HL-60 (cell line): ENCODE measurements around the gene ANKH.

Experiments used
- DNase-seq, 2 experiments: peaks; one replicate each; pipeline ENCODE4 v3.0.0-alpha.2; 2010 to 2020; ENCODE audit warnings: low read depth in 1 of 2, low spot score in 1 of 2
- H3K27ac ChIP-seq: fragments of 250-450 bp; sonication (Bioruptor Pico); replicated peaks from 2 replicates; pipeline ENCODE4 v1.5.1; 2020; ENCODE audit warnings: mild to moderate bottlenecking, moderate library complexity
- H3K27me3 ChIP-seq: fragments of 250-450 bp; sonication (Bioruptor Pico); 2 replicates; pipeline ENCODE4 v1.5.1; 2021; ENCODE audit warnings: mild to moderate bottlenecking, moderate library complexity; ENCODE audit not compliant: insufficient read depth, poor library complexity, severe bottlenecking
- H3K4me3 ChIP-seq: replicated peaks from 2 replicates; pipeline ENCODE4 v1.5.1; 2011; ENCODE audit warnings: mild to moderate bottlenecking, control low read depth, low read length; ENCODE audit not compliant: insufficient read depth
- GABPA ChIP-seq: IDR thresholded peaks from 2 replicates; pipeline ENCODE4 v1.6.1; 2012; ENCODE audit warnings: low read depth
- POLR2AphosphoS5 ChIP-seq: IDR thresholded peaks from 2 replicates; pipeline ENCODE4 v1.6.1; 2012; ENCODE audit warnings: low read depth
- SPI1 ChIP-seq: IDR thresholded peaks from 2 replicates; pipeline ENCODE4 v1.6.1; 2012; ENCODE audit warnings: low read depth, mild to moderate bottlenecking, borderline replicate concordance
- TF ChIP-seq, protein P1 (sequence below): IDR thresholded peaks from 2 replicates; pipeline ENCODE4 v1.6.1; 2012; ENCODE audit warnings: low read depth; ENCODE audit not compliant: insufficient replicate concordance
- TF ChIP-seq, protein P2 (sequence below): IDR thresholded peaks from one replicate; pipeline ENCODE4 v1.5.1; 2011; ENCODE audit warnings: low read length, control low read depth, inconsistent platforms; ENCODE audit not compliant: insufficient read depth

ANKH gene

DNA sequence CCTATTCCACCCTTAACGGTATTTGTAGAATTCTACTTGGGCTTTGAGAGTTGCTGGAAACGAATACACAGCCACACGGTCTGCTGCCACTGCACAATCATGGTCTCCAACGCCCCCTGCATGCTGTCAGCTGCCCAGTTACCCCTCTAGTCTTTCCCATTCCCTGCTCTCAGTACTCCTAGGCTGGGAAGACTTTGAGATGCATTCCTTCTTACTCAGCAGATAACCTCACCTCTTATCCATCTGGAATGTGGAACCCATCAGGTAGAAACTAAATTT is 92.8 kb downstream of the ANKH start:
- Histone ChIP-seq H3K4me3 (no peak overlapping the region), H3K27ac (no peak overlapping the region), H3K27me3 (no peaks in the 10 kb centered on the region)
- TF ChIP-seq, protein P1, sequence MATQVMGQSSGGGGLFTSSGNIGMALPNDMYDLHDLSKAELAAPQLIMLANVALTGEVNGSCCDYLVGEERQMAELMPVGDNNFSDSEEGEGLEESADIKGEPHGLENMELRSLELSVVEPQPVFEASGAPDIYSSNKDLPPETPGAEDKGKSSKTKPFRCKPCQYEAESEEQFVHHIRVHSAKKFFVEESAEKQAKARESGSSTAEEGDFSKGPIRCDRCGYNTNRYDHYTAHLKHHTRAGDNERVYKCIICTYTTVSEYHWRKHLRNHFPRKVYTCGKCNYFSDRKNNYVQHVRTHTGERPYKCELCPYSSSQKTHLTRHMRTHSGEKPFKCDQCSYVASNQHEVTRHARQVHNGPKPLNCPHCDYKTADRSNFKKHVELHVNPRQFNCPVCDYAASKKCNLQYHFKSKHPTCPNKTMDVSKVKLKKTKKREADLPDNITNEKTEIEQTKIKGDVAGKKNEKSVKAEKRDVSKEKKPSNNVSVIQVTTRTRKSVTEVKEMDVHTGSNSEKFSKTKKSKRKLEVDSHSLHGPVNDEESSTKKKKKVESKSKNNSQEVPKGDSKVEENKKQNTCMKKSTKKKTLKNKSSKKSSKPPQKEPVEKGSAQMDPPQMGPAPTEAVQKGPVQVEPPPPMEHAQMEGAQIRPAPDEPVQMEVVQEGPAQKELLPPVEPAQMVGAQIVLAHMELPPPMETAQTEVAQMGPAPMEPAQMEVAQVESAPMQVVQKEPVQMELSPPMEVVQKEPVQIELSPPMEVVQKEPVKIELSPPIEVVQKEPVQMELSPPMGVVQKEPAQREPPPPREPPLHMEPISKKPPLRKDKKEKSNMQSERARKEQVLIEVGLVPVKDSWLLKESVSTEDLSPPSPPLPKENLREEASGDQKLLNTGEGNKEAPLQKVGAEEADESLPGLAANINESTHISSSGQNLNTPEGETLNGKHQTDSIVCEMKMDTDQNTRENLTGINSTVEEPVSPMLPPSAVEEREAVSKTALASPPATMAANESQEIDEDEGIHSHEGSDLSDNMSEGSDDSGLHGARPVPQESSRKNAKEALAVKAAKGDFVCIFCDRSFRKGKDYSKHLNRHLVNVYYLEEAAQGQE, result no peak
- TF ChIP-seq, protein P2, sequence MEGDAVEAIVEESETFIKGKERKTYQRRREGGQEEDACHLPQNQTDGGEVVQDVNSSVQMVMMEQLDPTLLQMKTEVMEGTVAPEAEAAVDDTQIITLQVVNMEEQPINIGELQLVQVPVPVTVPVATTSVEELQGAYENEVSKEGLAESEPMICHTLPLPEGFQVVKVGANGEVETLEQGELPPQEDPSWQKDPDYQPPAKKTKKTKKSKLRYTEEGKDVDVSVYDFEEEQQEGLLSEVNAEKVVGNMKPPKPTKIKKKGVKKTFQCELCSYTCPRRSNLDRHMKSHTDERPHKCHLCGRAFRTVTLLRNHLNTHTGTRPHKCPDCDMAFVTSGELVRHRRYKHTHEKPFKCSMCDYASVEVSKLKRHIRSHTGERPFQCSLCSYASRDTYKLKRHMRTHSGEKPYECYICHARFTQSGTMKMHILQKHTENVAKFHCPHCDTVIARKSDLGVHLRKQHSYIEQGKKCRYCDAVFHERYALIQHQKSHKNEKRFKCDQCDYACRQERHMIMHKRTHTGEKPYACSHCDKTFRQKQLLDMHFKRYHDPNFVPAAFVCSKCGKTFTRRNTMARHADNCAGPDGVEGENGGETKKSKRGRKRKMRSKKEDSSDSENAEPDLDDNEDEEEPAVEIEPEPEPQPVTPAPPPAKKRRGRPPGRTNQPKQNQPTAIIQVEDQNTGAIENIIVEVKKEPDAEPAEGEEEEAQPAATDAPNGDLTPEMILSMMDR, result no peak
- no peak for TF ChIP-seq SPI1
- TF ChIP-seq POLR2AphosphoS5, result no peak
- no peak for DNase-seq

DNA sequence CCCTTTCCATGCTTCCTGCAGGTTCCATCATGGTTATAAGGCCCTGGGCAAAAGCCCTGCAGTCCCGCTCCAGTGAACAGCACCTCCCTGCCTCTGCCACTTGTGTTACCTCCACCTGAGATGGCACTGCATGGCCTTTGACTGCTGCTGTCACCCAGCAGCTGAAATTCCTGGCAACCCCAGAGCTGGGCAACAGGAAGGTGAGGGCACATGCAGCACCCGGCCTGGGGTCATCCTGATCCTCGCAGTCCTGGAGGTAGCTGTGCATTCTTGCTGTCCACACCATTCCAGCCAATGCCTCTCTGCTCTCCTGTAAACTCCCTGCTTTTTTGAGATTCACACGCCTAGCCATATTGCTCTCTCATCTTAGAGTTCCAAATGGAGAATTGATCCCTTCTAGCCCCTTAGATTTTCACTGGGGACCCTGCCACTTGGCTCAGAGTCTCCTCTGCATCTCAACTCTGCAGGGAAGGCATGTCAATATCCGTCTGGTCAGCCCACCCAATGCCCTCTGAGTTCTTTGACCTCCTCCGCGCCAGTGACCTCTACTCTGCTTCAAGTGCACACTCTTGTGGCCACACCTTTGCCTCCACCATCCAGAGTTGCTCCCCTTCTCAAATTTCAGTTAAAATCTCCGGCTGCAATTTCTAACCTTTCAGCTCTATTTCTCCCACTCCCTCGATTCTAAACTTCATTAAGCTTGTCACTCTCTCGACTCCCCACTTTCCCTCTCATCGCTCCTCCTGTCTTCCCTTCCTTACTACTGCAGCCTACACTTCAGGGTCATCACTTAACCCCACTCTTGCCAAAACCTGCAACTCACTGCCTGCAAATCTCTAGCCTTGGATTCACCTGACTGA is 93.4 kb downstream of the ANKH start:
- Histone ChIP-seq H3K4me3 (no peak overlapping the region), H3K27me3 (no peaks in the 10 kb centered on the region), H3K27ac (no peak overlapping the region)
- DNase-seq, result no peak
- no peak for TF ChIP-seq SPI1
- TF ChIP-seq, protein P1, result no peak
- TF ChIP-seq POLR2AphosphoS5, result no peak
- TF ChIP-seq GABPA, result no peak
- TF ChIP-seq, protein P2, result no peak

DNA sequence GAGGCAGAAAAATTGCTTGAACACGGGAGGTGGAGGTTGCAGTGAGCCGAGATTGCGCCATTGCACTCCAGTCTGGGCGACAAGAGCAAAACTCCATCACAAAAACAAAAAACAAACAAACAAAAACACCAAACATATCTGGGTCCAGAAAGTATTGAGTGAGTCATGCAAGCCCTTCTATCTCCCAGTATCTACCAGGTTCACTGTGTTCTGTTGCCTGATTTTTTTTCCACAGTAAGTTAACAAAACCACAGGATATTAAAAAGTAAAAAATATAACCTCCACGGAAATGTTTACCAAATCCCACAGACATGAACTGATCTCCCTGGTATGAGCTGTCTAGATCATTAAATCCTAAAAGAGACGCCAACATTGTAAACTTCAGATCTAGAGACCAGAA is 94.4 kb downstream of the ANKH start:
- Histone ChIP-seq H3K4me3 (no peak overlapping the region), H3K27me3 (no peaks in the 10 kb centered on the region), H3K27ac (no peak overlapping the region)
- TF ChIP-seq, protein P1, result no peak
- TF ChIP-seq SPI1, result no peak
- TF ChIP-seq GABPA, result no peak
- TF ChIP-seq, protein P2, result no peak
- TF ChIP-seq POLR2AphosphoS5, result no peak
- DNase-seq, result no peak
